Measurements from ENCODE around the gene USP37.
"Not testable (repeated sequence)": the region's sequence is repeated elsewhere in the genome, so short reads cannot be mapped to it uniquely, and the experiment has no call there.

USP37 gene

DNA sequence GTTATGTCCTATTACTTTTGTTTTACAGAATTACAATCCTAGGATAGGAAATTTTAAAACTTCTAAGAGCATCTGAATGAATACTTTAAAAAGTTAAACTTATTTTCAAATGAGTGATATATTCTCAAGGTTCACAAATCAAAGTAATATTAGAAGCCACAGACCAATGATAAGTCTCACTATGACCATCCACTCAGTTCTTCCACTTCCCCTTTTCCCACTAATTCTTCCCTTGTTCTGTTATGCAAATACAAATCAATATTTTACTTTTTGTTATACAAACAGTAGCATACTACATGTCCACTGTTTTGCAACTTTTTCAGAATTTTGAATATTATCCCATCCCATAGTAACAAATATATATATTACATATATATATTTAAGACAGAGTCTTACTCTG lies 20.2 kb downstream of the USP37 start:
- no peak for DNase-seq

DNA sequence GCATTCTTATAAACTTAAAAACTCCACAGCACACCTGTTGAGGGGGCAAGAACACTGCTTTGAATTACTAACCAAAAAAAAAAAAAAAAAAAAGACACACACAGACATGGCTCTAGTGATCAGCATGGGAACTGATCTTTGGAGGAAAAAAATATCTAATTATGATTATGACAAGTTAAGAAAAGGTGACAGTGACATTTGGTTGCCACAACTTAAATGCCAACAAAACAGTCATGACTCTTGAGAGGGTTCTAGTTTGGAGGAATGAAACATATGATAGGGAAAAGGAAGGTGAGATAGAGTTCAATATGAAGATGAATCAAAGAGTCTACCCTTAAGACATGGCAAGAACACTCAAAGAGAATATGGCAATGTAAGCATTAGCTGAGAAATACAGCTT lies 20.6 kb downstream of the USP37 start:
- DNase-seq, result no peak

DNA sequence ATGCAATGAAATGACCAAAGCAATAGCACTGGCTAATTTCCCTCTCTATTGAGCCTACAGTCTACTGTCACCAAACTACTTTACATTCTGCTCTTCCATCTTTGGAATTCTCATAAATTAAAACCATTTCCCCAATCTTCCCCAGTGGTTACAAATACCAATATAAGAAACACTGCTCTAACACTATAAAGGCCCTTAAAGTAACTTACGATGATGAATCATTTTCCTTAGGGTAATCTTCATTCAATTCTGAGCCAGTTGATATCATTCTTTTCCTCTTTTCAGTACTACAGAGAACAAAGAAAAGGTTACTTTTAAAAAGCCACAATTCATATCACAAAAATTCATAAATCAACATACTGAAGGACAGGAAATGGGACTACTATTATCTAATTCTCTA lies 22.1 kb downstream of the USP37 start:
- DNase-seq, result no peak

DNA sequence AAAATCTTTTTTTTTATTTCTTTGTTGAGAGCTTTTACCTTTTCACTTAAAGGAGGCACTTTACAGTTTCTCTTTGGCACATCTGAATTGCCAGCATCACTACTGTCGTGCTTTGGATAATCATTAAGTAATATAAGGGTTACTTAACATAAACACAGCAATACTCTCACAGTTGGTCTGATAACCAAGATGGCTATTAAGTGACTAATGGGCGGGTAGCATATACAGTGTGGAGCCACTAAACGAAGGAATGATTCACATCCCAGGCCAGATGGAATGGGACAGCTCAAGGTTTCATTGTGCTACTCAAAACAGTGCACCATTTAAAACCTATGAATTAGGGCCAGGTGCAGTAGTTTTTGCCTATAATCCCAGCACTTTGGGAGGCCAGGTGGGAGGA lies 28.1 kb downstream of the USP37 start:
- DNase-seq, result no peak

DNA sequence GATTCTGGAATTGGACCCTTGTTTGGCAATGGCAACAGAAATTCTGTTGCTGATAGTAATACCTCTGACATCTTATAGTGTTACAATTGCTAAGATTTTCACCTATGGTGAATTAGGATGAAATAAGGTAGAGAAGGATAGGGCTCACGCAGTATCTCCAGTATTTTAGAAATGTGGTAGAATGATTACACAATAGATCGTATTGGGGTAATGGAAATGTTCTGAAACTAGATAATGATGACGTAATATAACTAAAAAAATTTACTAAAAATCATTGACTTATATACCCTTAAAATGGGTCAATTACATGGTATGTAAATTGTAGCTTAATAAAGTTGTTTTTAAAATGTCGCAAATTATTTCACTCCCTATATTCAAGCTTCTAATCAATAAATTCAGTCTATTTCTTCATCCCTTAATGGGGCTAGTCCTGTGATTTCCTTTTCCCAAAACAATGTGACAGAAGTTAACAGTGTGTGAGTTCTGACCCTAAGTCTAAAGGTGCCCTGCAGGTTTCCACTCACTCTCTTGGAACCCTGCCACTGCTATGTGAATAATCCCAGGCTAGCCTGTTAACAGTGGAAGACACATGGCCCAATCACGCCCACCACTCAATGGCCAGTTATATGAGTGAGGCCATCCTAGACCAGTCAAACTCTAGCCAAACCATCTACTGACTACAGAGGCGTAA lies 31.2 kb downstream of the USP37 start:
- no peak for DNase-seq

DNA sequence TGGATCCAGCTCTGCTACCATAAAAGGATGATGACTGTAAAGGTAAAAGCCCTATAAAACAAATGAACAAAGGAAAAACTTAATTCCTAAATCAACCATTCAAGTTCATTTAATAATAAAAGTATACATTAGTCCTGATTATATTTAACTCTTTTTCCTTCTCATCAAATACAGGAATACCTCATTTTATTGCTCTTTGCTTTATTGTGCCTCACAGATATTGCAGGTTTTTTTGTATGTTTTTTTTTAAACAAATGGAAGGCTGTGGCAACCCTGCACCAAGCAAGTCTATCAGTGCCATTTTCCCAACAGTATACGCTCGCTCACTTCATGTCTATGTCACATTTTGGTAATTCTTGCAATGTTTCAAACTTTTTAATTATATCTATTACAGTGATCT lies 38.2 kb downstream of the USP37 start:
- DNase-seq, result no peak

DNA sequence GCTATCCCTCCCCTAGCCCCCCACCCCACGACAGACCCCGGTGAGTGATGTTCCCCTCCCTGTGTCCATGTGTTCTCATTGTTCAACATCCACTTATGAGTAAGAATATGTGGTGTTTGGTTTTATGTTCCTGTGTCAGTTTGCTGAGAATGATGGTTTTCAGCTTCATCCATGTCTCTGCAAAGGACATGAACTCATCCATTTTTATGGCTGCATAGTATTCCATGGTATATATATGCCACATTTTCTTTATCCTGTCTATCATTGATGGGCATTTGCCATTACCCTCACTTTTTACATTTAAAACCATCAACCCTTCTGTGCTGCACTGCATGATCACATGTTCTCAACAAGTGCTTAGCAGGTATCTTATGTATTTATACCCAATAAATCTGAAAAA lies 39.7 kb downstream of the USP37 start:
- not testable (repeated sequence) for DNase-seq

DNA sequence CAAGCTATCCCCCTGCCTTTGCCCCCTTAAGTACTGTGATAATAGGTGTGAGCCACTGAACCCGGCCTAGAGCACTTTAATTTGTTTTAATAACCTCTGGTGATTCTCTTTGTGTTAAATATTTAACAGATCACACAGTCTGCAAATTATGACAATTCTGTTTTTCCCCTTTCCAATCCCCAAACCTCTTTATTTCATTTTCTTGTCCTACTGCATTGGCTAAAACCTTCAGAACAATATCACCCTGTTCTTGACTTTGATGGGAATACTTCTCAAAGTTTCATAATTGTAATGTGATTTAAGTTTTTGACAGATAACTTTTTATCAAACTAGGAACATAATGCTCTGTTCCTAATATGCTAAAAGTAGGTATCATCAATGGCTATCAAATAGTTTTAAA lies 44.5 kb downstream of the USP37 start:
- DNase-seq, result no peak

DNA sequence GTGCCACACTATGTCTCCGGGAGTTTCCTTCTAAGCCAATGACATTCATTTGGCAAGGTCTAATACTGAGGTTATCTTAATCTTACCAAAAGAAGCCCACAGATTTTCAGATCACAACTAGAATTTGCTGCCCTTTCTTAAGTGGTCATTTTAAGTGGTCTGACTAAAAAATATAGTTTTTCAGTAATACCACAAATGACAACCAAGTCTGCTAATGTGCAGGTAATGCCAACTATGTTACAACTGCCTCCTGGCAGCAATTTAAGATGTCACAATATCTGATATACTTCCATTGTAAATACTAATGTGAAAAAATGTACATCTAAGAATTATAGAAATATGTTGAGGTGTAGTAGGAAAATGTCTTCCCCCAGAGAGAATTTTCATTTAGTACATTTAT lies 49.3 kb downstream of the USP37 start:
- no peak for DNase-seq

DNA sequence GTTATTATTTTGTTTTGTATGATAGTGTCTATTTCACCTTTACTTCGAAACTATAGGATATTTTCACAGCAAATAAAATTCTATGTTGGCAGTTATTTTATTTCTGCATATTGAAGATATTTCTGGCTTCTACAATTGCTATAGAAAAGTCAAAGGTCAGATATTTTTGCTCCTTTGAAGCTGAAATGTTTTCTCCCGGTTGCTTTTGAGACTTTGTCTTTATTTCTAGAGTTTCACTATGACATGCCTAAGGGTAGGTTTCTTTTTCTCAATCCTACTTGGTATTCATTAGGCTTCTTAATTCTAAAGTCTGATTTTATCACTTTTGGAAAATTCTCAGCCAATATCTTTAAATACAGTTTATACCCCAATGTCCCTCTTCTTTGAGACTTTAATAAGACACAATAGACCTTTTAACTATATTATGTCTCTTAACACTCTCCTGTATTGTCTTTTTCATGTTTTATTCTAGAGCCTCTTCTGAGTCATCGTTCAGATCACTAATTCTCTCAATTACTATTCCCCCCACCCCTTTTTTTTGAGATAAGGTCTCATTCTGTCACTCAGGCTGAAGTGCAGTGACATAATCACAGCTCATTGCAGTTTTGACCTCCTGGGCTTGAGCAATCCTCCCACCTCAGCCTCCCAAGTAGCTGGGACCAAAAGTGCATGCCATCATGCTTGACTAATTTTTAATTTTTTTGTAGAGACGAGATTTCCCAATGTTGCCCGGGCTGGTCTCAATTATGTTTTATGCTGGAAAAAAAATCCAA lies 50.5 kb downstream of the USP37 start:
- DNase-seq, result peak; percentile 6

DNA sequence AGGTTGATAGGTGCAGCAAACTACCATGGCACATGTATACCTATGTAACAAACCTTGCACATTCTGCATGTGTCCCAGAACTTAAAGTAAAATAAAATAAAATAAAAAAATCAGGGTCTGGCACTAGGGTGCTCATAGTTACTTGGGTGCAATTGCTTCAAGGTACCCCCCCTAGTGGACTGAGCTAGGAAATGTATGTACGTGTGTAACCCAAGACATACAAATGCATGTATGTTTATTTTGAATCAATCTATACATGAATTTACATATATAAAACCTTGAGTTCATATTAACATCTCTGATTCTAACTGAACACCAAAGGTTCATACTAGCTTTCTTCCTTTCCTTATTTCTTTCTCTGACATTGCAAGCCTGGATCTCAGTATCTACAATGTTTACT lies 51.5 kb downstream of the USP37 start:
- no peak for DNase-seq

DNA sequence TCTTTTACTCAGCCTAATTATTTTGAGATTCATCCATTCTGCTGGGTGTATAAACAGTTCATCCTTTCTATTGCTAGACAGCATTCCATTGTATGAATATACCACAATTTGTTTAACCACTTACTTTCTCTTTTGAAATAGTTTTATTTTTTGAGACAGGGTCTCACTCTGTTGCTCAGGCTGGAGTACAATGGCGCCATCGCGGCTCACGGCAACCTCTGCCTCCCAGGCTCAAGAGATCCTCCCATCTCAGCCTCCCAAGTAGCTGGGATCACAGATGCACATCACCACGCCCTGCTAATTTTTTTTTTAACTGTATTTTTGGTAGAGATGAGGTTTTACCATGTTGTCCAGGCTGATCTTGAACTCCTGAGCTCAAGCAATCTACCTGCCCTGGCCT lies 54.5 kb downstream of the USP37 start:
- no peak for DNase-seq

DNA sequence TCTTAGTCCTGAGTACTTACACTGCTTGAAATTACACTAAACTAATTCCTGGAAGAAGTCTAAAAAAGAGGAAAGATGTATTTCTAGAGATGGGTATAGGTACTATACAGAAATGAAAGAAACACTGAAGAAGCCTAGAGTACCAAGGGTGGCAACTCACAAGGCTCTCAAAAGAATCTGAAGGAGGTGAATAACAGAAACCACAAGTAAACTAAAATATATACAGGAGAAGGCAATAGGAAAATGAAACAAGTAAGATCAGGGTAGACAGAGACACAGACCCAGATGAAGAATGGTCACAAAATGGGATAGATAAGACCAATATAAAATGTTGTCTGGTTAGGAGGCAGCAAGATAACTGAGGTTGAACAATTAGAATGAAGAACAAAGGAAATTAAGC lies 59.9 kb downstream of the USP37 start:
- DNase-seq, result no peak

DNA sequence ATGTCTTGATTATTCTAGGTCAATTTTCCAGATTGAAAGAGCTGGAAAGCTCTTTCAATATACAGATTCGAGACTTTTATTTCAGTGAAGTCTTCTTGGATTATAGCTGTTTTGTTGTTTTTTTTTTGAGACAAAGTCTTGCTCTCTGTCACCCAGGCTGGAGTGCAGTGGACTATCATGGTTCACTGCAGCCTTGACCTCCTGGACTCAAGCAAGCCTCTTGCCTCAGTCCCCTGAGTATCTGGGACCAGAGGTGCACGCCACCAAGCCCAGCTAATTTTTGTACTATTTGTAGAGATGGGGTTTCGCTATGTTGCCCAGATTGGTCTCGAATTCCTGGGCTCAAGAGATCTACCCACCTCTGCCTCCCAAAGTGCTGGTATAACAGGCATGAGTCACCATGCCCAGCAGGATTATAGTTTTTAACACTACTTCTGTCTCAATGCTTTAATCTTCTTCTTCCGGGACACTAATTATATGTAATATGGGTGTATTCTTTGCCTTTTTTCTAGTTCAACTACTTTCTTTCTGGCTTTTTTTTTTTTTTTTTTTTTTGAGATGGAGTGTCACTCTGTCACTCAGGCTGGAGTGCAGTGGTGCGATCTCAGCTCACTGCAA lies 62.3 kb downstream of the USP37 start:
- DNase-seq, result no peak

DNA sequence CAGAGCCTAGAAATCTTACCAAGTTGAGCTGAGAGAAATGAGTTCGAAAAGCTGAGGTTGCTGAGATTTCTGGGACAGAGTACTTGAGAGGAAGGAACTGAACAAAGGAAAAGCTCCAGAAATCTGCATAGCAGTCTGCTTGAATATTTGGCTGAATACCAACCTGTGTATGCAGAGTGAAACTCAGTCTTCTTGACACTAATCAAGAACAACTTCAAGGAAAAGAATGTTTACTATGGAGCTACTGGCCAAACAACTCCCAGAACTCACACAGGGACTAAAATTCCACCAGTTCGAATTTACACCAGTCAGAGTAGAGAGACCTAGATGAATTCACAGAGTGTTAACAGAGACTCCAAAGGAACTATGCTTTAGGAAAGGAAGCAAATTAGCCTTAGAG lies 66.5 kb downstream of the USP37 start:
- DNase-seq, result peak; percentile 59

DNA sequence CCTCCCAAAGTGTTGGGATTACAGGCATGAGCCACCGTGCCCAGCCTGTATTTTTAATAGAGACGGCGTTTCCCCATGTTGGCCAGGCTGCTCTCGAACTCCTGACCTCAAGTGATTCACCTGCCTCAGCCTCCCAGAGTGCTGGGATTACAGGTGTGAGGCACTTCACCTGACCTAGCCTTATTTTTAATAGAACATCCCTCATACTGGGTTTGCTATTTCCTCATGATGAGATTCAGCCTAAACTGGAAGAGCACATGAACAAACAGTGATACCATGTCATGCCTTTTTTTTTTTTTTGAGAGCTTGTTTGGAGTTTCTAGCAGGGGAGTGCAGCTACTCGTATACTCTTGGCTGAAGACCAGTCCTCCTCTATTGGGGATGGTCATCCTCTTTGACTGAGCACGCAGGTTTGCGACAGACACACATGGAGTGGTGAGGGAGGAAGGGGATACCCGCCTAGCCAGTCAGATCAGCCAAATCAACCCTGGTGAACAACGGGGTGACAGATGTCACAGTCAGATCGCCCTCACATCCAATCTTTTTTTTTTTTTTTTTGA lies 67.6 kb downstream of the USP37 start:
- no peak for DNase-seq

DNA sequence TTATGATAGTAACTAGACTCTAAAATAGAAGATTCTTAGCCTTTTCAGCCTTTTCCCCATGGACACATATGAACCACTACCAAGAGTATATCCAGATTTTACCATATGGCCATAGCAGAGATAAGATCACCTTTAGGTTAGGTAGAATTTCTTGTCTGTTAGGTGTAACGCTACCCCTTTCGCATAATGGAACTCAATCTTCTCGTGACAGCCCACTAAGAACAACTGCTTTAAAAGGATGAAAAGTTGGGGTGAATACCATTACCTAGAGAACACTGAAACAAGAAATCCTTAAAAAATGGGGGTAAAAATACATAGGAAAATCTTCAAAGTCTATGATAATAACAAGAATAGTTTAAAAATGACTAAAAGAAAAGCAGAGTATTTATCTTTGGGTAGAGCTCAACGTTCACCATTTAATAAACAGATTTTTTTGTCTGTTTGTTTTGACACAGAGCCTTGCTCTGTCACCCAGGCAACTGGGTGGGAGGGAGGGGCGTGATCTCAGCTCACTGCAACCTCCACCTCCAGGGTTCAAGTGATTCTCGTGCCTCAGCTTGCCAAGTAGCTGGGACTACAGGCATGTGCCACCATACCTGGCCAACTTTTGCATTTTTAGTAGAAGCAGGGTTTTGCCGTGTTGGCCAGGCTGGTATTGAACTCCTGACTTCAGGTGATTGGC lies 82.0 kb downstream of the USP37 start:
- DNase-seq, result no peak

DNA sequence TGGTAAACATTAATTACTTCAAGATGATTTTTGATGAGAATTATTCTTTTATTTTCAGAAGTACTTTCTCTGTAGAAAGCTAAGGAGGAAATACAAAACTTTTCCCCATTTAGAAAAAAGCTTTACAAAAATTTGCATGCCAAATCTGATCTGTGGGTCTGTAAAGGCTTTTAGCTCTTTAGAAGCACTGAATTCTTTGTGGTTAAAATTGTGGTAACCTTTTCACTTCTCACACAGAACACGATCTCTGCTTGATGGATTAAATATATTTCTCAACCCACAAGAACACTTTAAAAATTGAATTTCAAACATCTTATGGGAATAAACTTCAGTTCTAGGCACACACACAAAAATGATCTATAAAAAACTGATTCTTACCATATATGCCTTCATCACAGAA lies 85.5 kb downstream of the USP37 start:
- DNase-seq, result no peak

DNA sequence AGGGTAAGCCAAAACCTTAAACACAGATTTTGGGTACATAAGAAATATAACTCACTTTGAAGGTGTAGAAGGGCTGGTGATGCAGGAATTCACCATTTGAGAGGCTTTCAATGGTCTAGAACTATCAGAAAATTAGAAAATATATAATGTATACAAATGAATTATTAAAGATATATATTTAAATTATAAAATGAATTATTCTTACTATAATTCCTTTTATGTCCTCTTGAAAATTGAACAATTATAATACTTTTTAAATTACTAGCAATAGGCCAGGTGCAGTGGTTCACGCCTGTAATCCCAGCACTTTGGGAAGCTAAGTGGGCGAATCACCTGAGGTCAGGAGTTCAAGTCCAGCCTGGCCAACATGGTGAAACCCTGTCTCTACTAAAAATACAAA lies 88.6 kb downstream of the USP37 start:
- DNase-seq, result no peak

DNA sequence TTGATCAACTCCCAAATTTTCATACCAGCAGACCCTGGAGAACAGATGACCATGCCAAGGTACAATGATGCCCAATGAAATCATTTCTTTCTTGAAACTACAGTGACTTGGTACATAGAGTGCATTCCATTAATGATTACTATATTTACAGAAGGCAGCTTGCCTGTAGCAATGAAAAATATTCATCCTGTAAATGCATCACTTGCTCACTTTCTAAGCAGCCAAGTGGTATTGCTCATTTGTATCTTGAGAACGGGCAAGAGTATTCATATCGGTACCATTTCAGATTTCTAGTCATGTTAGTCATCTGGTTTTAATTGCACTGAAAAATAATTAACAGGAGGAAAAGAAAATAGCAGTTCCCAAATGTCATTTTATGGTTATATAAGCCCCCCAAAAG lies 89.6 kb downstream of the USP37 start:
- DNase-seq, result no peak

DNA sequence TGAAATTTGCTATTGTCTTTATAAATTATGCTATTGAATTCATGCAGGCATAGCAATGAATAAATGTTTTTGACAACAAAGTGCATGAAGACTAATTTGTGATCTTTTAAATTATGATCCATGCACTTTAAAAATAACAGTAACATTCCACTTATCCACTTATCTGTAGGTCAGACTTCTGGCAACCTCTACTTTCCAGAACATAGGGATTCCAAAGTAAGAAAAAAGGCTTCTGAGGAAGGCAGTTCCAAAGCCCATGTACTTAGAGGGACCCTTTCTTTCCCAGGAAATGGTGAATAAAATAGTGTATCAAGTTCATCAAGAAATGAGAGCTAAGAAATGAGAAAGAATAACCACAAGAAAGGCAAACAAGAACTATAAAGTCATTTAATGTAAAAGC lies 90.9 kb downstream of the USP37 start:
- no peak for DNase-seq

DNA sequence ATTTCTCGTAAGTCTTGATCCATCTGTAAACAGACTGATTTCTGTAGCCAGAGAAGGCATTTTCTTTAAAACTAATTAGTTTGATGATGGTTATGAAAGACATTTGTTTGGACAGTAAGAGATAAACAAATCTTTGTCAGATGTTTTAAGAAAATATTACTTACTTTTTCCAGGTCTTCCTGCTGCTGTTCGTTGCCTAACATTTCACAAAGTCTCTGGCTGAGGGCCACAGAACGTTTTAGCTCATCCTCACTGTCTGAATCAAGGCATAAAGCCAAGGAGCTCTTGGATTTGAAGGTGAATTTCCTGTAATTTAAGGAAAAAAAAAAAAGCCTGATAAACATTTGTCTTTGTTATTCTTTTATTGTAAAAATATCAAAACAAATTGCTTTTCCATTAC lies 91.5 kb downstream of the USP37 start:
- no peak for DNase-seq

DNA sequence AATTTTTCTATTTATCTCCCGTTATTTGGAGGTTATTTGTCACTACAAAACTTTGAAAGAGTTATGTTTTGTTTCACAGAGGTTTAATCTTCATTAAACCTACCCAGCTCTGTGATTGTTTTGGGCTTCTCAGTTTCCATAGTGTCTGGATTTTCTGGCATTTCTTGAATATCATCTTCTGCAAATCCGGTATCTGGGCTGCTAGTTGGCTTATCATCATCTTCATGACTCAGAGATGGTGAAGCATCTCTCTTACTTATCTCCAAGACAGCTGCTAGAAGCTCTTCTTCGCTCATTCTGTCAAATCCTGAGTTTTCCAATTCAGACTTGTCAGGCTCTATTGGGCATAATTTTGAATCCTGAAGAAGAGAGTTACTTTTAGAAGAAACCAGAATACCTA lies 93.6 kb downstream of the USP37 start:
- no peak for DNase-seq
